Ishikawa (cell line): Measurements from ENCODE around the gene CCSER1.

Experiments used
- CEBPB ChIP-seq: IDR thresholded peaks from 2 replicates; pipeline ENCODE4 v1.6.1; 2012
- CREB1 ChIP-seq: IDR thresholded peaks from 2 replicates; pipeline ENCODE4 v1.6.1; 2012; ENCODE audit warnings: low read depth
- EP300 ChIP-seq: IDR thresholded peaks from 2 replicates; pipeline ENCODE4 v1.6.1; 2012; ENCODE audit warnings: borderline replicate concordance
- FOXM1 ChIP-seq: IDR thresholded peaks from 2 replicates; pipeline ENCODE4 v1.6.1; 2012; ENCODE audit warnings: low read depth, borderline replicate concordance
- TAF1 ChIP-seq: IDR thresholded peaks from 2 replicates; pipeline ENCODE4 v1.6.1; 2012; ENCODE audit warnings: low read depth, mild to moderate bottlenecking
- TF ChIP-seq, protein P1 (sequence below): IDR thresholded peaks from 2 replicates; pipeline ENCODE4 v1.6.1; 2012
- TF ChIP-seq, protein P2 (sequence below): IDR thresholded peaks from 2 replicates; pipeline ENCODE4 v1.6.1; 2012

DNA sequence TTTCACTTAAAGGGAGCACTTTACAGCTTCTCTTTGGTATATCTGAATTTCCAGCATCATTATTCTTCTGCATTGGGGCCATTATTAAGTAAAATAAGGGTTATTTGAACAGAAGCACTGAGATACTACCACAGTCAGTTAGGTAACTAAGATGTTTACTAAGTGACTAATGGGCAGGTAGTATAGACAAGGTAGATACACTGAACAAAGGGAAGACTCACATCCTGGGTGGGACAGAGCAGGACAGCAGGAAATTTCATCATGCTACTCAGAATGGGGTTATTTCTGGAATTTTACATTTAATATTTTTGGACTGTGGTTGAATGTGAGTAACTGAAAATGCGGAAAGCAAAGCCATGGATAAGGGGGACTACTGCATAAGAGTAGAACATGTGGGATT, 316.0 kb downstream of the CCSER1 start:
- TF ChIP-seq EP300 (no peak), FOXM1 (no peak), CREB1 (no peak), CEBPB (no peak), TAF1 (no peak)
- TF ChIP-seq, protein P1, sequence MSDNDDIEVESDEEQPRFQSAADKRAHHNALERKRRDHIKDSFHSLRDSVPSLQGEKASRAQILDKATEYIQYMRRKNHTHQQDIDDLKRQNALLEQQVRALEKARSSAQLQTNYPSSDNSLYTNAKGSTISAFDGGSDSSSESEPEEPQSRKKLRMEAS, result no peak
- TF ChIP-seq, protein P2, sequence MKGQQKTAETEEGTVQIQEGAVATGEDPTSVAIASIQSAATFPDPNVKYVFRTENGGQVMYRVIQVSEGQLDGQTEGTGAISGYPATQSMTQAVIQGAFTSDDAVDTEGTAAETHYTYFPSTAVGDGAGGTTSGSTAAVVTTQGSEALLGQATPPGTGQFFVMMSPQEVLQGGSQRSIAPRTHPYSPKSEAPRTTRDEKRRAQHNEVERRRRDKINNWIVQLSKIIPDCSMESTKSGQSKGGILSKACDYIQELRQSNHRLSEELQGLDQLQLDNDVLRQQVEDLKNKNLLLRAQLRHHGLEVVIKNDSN, result no peak
